K562 (cell line): ENCODE results near the gene ZNF567. TPM values are rescaled to one million over a fixed set of nuclear protein-coding genes. Genes with fewer than 3 reads are reported as not detected.

Experiments used
- ATAC-seq: fragments of 200-7000 bp; cut with Tn5 transposase; 3 replicates; pipeline ENCODE4 v1.9.1; 2020; ENCODE audit warnings: moderate library complexity
- BruUV-seq: library from RNA; stranded (reverse); fragments of 400-500 nt; replicated peaks from 2 replicates; lab custom pipeline; 2021; lab: Mats Ljungman, UMichigan
- CTCF ChIA-PET: fragments of 300-600 bp; formaldehyde crosslinking; extraction: SDS; loops from one replicate; lab custom pipeline; 2021; ENCODE audit warnings: low intra/inter-chr PET ratio; lab: Yijun Ruan, JAX
- POLR2A ChIA-PET: fragments of 300-600, 350-650 bp; sonication (Branson Sonifier 250); formaldehyde crosslinking; extraction: SDS; loops from one replicate; lab custom pipeline; 2021; ENCODE audit warnings: antibody characterized with exemption, inconsistent platforms; lab: Yijun Ruan, JAX
- DNase-seq, 4 experiments: peaks; one replicate each; pipeline versions ENCODE4 v3.0.0 to v3.0.0-alpha.2; 2011 to 2018; ENCODE audit warnings: low spot score in 3 of 4, mixed read lengths in 3 of 4; ENCODE audit errors: extremely low read depth in 1 of 4
- FAIRE-seq: peaks from 2 replicates; lab custom pipeline; 2011; peaks lifted over from hg19 to GRCh38; lab: Jason Lieb, UNC
- H2AFZ ChIP-seq: 2 replicates; pipeline ENCODE4 v1.6.0; 2011; ENCODE audit warnings: low read depth, low read length, control low read depth, inconsistent platforms
- H3K27ac ChIP-seq: fragments of 200-600 bp; 3 replicates; pipeline ENCODE4 v1.8.0; 2011; ENCODE audit warnings: low read depth, mild to moderate bottlenecking, control low read depth, inconsistent platforms, low read length, moderate library complexity, mixed read lengths; ENCODE audit errors: extremely low read depth
- H3K27me3 ChIP-seq, 2 experiments: fragments of 300-600 bp in 1 of 2; 2 replicates in 1 of 2; 3 replicates in 1 of 2; pipeline versions ENCODE4 v1.6.0 to v1.8.0; 2011; ENCODE audit warnings: inconsistent platforms in 2 of 2, low read length in 2 of 2, mild to moderate bottlenecking in 1 of 2, mixed read lengths in 1 of 2, moderate library complexity in 1 of 2; ENCODE audit not compliant: control insufficient read depth in 2 of 2, insufficient read depth in 2 of 2
- H3K36me3 ChIP-seq: fragments of 300-600 bp; 3 replicates; pipeline ENCODE4 v1.8.0; 2011; ENCODE audit warnings: mild to moderate bottlenecking, low read length, inconsistent platforms; ENCODE audit not compliant: control insufficient read depth, insufficient read depth
- H3K4me1 ChIP-seq, 2 experiments: fragments of 200-600 bp in 1 of 2; replicated peaks in 1 of 2; 2 replicates in 1 of 2; 3 replicates in 1 of 2; pipeline versions ENCODE4 v1.5.1 to v1.8.0; 2011; ENCODE audit warnings: inconsistent platforms in 2 of 2, low read length in 2 of 2, mild to moderate bottlenecking in 1 of 2, mixed read lengths in 1 of 2, moderate library complexity in 1 of 2; ENCODE audit not compliant: control insufficient read depth in 2 of 2, insufficient read depth in 2 of 2
- H3K4me2 ChIP-seq: 2 replicates; pipeline ENCODE4 v1.6.1; 2011; ENCODE audit warnings: low read length, control low read depth, inconsistent platforms, mixed read lengths; ENCODE audit not compliant: insufficient read depth
- H3K4me3 ChIP-seq: fragments of 200-600 bp; sonication (generic), shearing (Covaris generic); 2 replicates; pipeline ENCODE4 v1.5.1; 2016; ENCODE audit warnings: control low read depth, inconsistent platforms
- H3K79me2 ChIP-seq: fragments of 200-600 bp; 3 replicates; pipeline ENCODE4 v1.8.0; 2011; ENCODE audit warnings: low read length, inconsistent platforms; ENCODE audit not compliant: control insufficient read depth, insufficient read depth
- H3K9ac ChIP-seq, 2 experiments: 2 replicates each; pipeline versions ENCODE4 v1.6.0 to v1.6.1; 2011; ENCODE audit warnings: low read depth in 2 of 2, low read length in 2 of 2, control low read depth in 1 of 2, inconsistent platforms in 1 of 2, mild to moderate bottlenecking in 1 of 2, mixed read lengths in 1 of 2; ENCODE audit not compliant: insufficient read depth in 1 of 2
- H3K9me1 ChIP-seq: one replicate; pipeline ENCODE4 v1.6.0; 2011; ENCODE audit warnings: inconsistent platforms, mild to moderate bottlenecking, low read length, moderate library complexity; ENCODE audit not compliant: control insufficient read depth, insufficient read depth
- H3K9me3 ChIP-seq: replicated peaks from 2 replicates; pipeline ENCODE4 v1.5.1; 2011; ENCODE audit warnings: low read depth, low read length, inconsistent platforms; ENCODE audit not compliant: control insufficient read depth, insufficient read depth
- H4K20me1 ChIP-seq: replicated peaks from 2 replicates; pipeline ENCODE4 v1.6.1; 2011; ENCODE audit warnings: low read length, inconsistent platforms, mixed read lengths; ENCODE audit not compliant: control insufficient read depth, insufficient read depth
- DNMT1 ChIP-seq: fragments of 450-650 bp; IDR thresholded peaks from 2 replicates; pipeline ENCODE4 v1.6.1; 2016; ENCODE audit warnings: antibody characterized with exemption, mild to moderate bottlenecking
- ELF1 ChIP-seq: fragments of 200-800 bp; sonication (Bioruptor generic); IDR thresholded peaks from 2 replicates; pipeline ENCODE4 v1.6.1; 2016; ENCODE audit warnings: missing genetic modification characterization, missing compliant biosample characterization
- HEY1 ChIP-seq: fragments of 250-450 bp; sonication (Bioruptor Pico); IDR thresholded peaks from 2 replicates; pipeline ENCODE4 v1.5.0; 2020; ENCODE audit warnings: mild to moderate bottlenecking, moderate library complexity, borderline replicate concordance
- KDM1A ChIP-seq, 2 experiments: fragments of 450-650 bp; IDR thresholded peaks; 2 replicates each; pipeline ENCODE4 v1.6.1; 2016; ENCODE audit warnings: mild to moderate bottlenecking in 2 of 2
- NCOA6 ChIP-seq: fragments of 450-650 bp; IDR thresholded peaks from 2 replicates; pipeline ENCODE4 v1.6.1; 2017; ENCODE audit warnings: mild to moderate bottlenecking
- ZNF41 ChIP-seq: fragments of 250-450 bp; sonication (Bioruptor Pico); conservative IDR thresholded peaks from 2 replicates; pipeline ENCODE4 v1.4.0; 2020; ENCODE audit warnings: mild to moderate bottlenecking
- ZNF586 ChIP-seq: fragments of 450-650 bp; formaldehyde crosslinking; conservative IDR thresholded peaks from 2 replicates; pipeline ENCODE4 v1.4.0; 2020; ENCODE audit warnings: mild to moderate bottlenecking, moderate library complexity
- ZNF695 ChIP-seq: fragments of 450-650 bp; formaldehyde crosslinking; IDR thresholded peaks from 2 replicates; pipeline ENCODE4 v1.4.0; 2020; ENCODE audit warnings: mild to moderate bottlenecking, moderate library complexity
- WGBS: fragments of 100-300 bp; shearing (Covaris generic); methylation state at CpG from one replicate; pipeline ENCODE4 v1.1.6; 2016; ENCODE audit warnings: low coverage, mixed read lengths; ENCODE audit not compliant: insufficient coverage; ENCODE audit errors: missing lambda C conversion rate; 5-methylcytosine and 5-hydroxymethylcytosine counted together
- in situ Hi-C: fragments of 300-500 bp; cut with MboI; formaldehyde crosslinking; loops from 4 replicates; pipeline ENCODE4 v1.15.0; 2018; ENCODE audit warnings: inconsistent platforms, mixed read lengths
- intact Hi-C: fragments of 100-400 bp; cut with micrococcal nuclease; formaldehyde crosslinking; loops from 2 replicates; pipeline ENCODE4 v1.14.2; 2022
- polyA plus RNA-seq, 8 experiments: library from polyadenylated mRNA; depleted of rRNA in 4 of 8; stranded (reverse) in 5 of 8; unstranded in 3 of 8; fragments of >200 nt; fragmentation: Nextera tagmentation in 2 of 8; fragmentation: Illumina TruSeq in 1 of 8; extraction: Ambion mirVana in 2 of 8; extraction: Trizol in 1 of 8; gene quantifications; 2 replicates each; pipeline versions ENCODE4 v1.2.1 to v1.2.3, GENCODE V29; 2011 to 2014; ENCODE audit warnings: inconsistent platforms in 1 of 8, missing spikeins in 1 of 8
- total RNA-seq, 7 experiments: library from RNA; depleted of rRNA in 6 of 7; stranded (reverse); fragments of >200 nt in 6 of 7; fragmentation: Illumina TruSeq in 2 of 7; extraction: Trizol in 2 of 7; gene quantifications; 2 replicates each; pipeline versions ENCODE4 v1.2.1 to v1.2.3, GENCODE V29; 2011 to 2021; ENCODE audit warnings: low replicate concordance in 1 of 7
- TF ChIP-seq, protein P1 (sequence below): sonication (generic); IDR thresholded peaks from 2 replicates; pipeline ENCODE4 v1.6.1; 2016
- TF ChIP-seq, protein P2 (sequence below): fragments of 450-650 bp; IDR thresholded peaks from 2 replicates; pipeline ENCODE4 v1.6.1; 2016
- TF ChIP-seq, protein P3 (sequence below): sonication (generic); formaldehyde crosslinking; IDR thresholded peaks from 2 replicates; pipeline ENCODE4 v1.8.1; 2023; ENCODE audit warnings: mild to moderate bottlenecking, missing genetic modification reagents, moderate library complexity
- TF ChIP-seq, protein P4 (sequence below): fragments of 450-650 bp; IDR thresholded peaks from 2 replicates; pipeline ENCODE4 v1.6.1; 2014; ENCODE audit warnings: low read depth, mild to moderate bottlenecking, moderate library complexity, borderline replicate concordance
- TF ChIP-seq, protein P5 (sequence below): sonication (generic); formaldehyde crosslinking; IDR thresholded peaks from 2 replicates; pipeline ENCODE4 v1.8.0; 2022; ENCODE audit warnings: missing genetic modification reagents, mild to moderate bottlenecking, moderate library complexity, borderline replicate concordance

The ZNF567 gene
- total and polyA plus RNA-seq, 9 of the 15 experiments (the other 6 are each of a cell fraction or from before 2014, with no cell fraction given), result 3.1 to 11.5 (median 7.4) TPM

DNA sequence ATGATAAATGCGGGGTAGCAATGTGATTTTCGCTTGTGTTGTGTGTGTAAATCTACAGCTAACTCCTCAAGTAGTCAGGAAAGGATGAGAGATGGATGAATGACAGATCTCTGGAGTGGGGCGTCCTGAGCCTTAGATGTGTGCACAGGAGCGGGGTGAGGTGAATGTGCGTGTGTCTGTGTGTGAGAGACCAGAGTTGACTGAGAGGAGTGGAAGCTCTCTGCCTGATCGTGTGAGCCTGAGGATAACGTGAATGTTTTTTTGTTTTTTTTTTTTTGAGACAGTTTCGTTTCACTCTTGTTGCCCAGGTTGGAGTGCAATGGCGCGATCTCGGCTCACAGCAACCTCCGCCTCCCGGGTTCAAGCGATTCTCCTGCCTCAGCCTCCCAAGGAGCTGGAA is 21.6 kb upstream of the ZNF567 start:
- Histone ChIP-seq H3K9ac (no peak overlapping the region), H3K27me3 (no peaks in the 10 kb centered on the region), H3K4me3 (peak overlapping the region; percentile 48), H3K9me1 (no peaks in the 10 kb centered on the region), H3K79me2 (no peaks in the 10 kb centered on the region), H3K9me3 (peaks cover 2% of the 10 kb centered on the region; the same call in 1 of the 2 replicates), H3K36me3 (no peaks in the 10 kb centered on the region), H3K27ac (no peak overlapping the region), H4K20me1 (no peaks in the 10 kb centered on the region), H3K4me2 (peak overlapping the region; percentile 72), H2AFZ (no peak overlapping the region), H3K4me1 (no peaks in the 10 kb centered on the region)
- ChIA-PET CTCF (no interaction called here), POLR2A (interaction anchor here (0.7 kb wide), 1 partner anchor 15 kb away, joined by 3 read pairs; no protein-coding TSS in a partner anchor)
- DNase-seq (no peak), FAIRE-seq (no peak), ATAC-seq (no peak)
- 4% methylated on average over 8 of the region's 14 CpGs for WGBS
- in situ Hi-C loops, result no loop called here
- BruUV-seq, result TSS peak; percentile 63
- intact Hi-C loops, result no loop called here
- TF ChIP-seq ZNF41, result no peak
- TF ChIP-seq ZNF586 (CRISPR knock-in tag), result no peak
- no peak for TF ChIP-seq KDM1A (IDR thresholded peaks at IDR 0.05)
- no peak for TF ChIP-seq HEY1 (CRISPR knock-in tag)
- TF ChIP-seq, protein P1, sequence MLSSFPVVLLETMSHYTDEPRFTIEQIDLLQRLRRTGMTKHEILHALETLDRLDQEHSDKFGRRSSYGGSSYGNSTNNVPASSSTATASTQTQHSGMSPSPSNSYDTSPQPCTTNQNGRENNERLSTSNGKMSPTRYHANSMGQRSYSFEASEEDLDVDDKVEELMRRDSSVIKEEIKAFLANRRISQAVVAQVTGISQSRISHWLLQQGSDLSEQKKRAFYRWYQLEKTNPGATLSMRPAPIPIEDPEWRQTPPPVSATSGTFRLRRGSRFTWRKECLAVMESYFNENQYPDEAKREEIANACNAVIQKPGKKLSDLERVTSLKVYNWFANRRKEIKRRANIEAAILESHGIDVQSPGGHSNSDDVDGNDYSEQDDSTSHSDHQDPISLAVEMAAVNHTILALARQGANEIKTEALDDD, result no peak
- no peak for TF ChIP-seq ELF1 (tag)
- no peak for TF ChIP-seq NCOA6
- TF ChIP-seq, protein P2, sequence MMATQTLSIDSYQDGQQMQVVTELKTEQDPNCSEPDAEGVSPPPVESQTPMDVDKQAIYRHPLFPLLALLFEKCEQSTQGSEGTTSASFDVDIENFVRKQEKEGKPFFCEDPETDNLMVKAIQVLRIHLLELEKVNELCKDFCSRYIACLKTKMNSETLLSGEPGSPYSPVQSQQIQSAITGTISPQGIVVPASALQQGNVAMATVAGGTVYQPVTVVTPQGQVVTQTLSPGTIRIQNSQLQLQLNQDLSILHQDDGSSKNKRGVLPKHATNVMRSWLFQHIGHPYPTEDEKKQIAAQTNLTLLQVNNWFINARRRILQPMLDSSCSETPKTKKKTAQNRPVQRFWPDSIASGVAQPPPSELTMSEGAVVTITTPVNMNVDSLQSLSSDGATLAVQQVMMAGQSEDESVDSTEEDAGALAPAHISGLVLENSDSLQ, result no peak
- TF ChIP-seq, protein P3, sequence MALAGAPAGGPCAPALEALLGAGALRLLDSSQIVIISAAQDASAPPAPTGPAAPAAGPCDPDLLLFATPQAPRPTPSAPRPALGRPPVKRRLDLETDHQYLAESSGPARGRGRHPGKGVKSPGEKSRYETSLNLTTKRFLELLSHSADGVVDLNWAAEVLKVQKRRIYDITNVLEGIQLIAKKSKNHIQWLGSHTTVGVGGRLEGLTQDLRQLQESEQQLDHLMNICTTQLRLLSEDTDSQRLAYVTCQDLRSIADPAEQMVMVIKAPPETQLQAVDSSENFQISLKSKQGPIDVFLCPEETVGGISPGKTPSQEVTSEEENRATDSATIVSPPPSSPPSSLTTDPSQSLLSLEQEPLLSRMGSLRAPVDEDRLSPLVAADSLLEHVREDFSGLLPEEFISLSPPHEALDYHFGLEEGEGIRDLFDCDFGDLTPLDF (CRISPR knock-in tag), result no peak
- TF ChIP-seq, protein P4, sequence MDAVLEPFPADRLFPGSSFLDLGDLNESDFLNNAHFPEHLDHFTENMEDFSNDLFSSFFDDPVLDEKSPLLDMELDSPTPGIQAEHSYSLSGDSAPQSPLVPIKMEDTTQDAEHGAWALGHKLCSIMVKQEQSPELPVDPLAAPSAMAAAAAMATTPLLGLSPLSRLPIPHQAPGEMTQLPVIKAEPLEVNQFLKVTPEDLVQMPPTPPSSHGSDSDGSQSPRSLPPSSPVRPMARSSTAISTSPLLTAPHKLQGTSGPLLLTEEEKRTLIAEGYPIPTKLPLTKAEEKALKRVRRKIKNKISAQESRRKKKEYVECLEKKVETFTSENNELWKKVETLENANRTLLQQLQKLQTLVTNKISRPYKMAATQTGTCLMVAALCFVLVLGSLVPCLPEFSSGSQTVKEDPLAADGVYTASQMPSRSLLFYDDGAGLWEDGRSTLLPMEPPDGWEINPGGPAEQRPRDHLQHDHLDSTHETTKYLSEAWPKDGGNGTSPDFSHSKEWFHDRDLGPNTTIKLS, result no peak
- no peak for TF ChIP-seq DNMT1
- TF ChIP-seq ZNF695 (CRISPR knock-in tag), result no peak
- TF ChIP-seq, protein P5, sequence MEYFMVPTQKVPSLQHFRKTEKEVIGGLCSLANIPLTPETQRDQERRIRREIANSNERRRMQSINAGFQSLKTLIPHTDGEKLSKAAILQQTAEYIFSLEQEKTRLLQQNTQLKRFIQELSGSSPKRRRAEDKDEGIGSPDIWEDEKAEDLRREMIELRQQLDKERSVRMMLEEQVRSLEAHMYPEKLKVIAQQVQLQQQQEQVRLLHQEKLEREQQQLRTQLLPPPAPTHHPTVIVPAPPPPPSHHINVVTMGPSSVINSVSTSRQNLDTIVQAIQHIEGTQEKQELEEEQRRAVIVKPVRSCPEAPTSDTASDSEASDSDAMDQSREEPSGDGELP, result no peak
